ENCODE measurements around the gene GNA14. TPM values are rescaled to one million over a fixed set of nuclear protein-coding genes. Genes with fewer than 3 reads are reported as not detected.
A peak's percentile ranks its signal among the peaks of the same experiment; 100 is the strongest.

Gene GNA14
- polyA plus RNA-seq, 3 donors = 0.04 TPM; not detected in 2

DNA sequence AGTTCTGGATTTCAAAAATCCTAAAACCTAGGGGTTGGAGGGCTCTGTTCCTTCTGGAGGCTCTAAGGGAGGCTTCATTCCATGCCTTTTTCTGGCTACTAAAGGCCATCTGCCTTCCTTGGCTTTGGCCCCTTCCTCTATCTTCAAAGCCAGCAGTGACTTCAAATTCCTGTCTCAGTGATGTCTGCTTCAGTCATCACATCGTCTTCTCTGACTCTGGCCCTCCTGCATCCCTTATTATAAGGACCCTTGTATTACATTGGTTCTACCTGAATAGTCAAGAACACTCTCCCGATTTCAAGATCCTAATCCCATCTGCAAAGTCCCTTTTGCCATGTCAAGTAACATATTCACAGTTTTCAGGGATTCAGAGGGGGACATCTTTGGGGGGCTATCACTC is 60.3 kb downstream of the GNA14 start:
- Histone ChIP-seq H3K27ac (ENCODE audit: low read depth in 1 of 2, low read length in 2 of 2) (no peak overlapping the region), H3K9ac (ENCODE audit: insufficient read depth, low read length, poor library complexity, severe bottlenecking) (no peak overlapping the region), H3K79me2 (ENCODE audit: insufficient read depth, low read length) (no peaks in the 10 kb centered on the region), H3K4me2 (replicated peaks; ENCODE audit: extremely low read depth, low read length, poor library complexity, severe bottlenecking) (no peak overlapping the region), H3K4me3 (replicated peaks in 1 of 3; ENCODE audit: low read depth in 2 of 3, low read length in 3 of 3) (no peak overlapping the region), H3K4me1 (ENCODE audit: control insufficient read depth in 1 of 2, insufficient read depth in 2 of 2, low read length in 2 of 2) (no peaks in the 10 kb centered on the region), H2AFZ (ENCODE audit: insufficient read depth, low read depth, low read length, poor library complexity, severe bottlenecking) (no peak overlapping the region), H3K36me3 (replicated peaks in 1 of 2; ENCODE audit: control insufficient read depth in 1 of 2, insufficient read depth in 2 of 2, low read length in 2 of 2) (no peaks in the 10 kb centered on the region), H4K20me1 (ENCODE audit: insufficient read depth, low read length) (no peaks in the 10 kb centered on the region), H3K9me3 (replicated peaks in 1 of 2; ENCODE audit: control insufficient read depth in 1 of 2, insufficient read depth in 1 of 2, low read length in 2 of 2) (no peaks in the 10 kb centered on the region), H3K27me3 (ENCODE audit: control insufficient read depth in 2 of 2, insufficient read depth in 2 of 2, low read length in 2 of 2) (no peaks in the 10 kb centered on the region)
- Mint-ChIP-seq H3K27me3 (ENCODE audit: low read depth in 3 of 3) (peaks cover 2 to 3% (median 2%) of the 10 kb centered on the region in 3 donors), H3K4me1 (peaks cover 6% of the 10 kb centered on the region), H3K36me3 (no peaks in the 10 kb centered on the region), H3K9me3 (no peaks in the 10 kb centered on the region), H3K4me3 (no peak overlapping the region), H3K27ac (peak overlapping the region in 1 of 7 donors; percentile 20)
- 90% methylated on average over 2 of the region's 2 CpGs for WGBS (ENCODE audit: insufficient coverage)
- DNase-seq = no peak
- TF ChIP-seq, protein P1, sequence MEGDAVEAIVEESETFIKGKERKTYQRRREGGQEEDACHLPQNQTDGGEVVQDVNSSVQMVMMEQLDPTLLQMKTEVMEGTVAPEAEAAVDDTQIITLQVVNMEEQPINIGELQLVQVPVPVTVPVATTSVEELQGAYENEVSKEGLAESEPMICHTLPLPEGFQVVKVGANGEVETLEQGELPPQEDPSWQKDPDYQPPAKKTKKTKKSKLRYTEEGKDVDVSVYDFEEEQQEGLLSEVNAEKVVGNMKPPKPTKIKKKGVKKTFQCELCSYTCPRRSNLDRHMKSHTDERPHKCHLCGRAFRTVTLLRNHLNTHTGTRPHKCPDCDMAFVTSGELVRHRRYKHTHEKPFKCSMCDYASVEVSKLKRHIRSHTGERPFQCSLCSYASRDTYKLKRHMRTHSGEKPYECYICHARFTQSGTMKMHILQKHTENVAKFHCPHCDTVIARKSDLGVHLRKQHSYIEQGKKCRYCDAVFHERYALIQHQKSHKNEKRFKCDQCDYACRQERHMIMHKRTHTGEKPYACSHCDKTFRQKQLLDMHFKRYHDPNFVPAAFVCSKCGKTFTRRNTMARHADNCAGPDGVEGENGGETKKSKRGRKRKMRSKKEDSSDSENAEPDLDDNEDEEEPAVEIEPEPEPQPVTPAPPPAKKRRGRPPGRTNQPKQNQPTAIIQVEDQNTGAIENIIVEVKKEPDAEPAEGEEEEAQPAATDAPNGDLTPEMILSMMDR (IDR thresholded peaks at IDR 0.05) = no peak
- intact Hi-C loops (cut with micrococcal nuclease) = no loop called here

DNA sequence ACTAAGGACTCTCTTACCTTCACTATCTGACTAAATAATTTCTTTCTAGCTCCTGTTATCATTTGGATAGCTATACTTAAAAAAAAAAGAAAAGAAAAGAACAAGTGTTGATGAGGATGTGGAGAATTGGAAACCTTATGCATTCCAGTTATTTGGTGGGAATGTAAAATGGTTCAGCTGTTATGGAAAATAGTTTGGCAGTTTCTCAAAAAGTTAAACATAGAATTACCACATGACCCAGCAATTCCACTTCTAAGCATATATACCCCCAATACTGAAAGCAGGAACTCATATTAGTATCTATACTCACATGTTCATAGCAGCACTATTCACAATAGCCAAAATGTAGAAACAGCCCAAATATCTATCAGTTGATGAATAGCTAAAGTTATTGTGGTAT is 61.1 kb downstream of the GNA14 start:
- Histone ChIP-seq H3K79me2 (ENCODE audit: insufficient read depth, low read length) (no peaks in the 10 kb centered on the region), H3K27ac (ENCODE audit: low read depth in 1 of 2, low read length in 2 of 2) (no peak overlapping the region), H4K20me1 (ENCODE audit: insufficient read depth, low read length) (no peaks in the 10 kb centered on the region), H3K4me3 (replicated peaks in 1 of 3; ENCODE audit: low read depth in 2 of 3, low read length in 3 of 3) (no peak overlapping the region), H3K9ac (ENCODE audit: insufficient read depth, low read length, poor library complexity, severe bottlenecking) (no peak overlapping the region), H3K36me3 (replicated peaks in 1 of 2; ENCODE audit: control insufficient read depth in 1 of 2, insufficient read depth in 2 of 2, low read length in 2 of 2) (no peaks in the 10 kb centered on the region), H3K4me2 (replicated peaks; ENCODE audit: extremely low read depth, low read length, poor library complexity, severe bottlenecking) (no peak overlapping the region), H3K27me3 (ENCODE audit: control insufficient read depth in 2 of 2, insufficient read depth in 2 of 2, low read length in 2 of 2) (no peaks in the 10 kb centered on the region), H3K9me3 (replicated peaks in 1 of 2; ENCODE audit: control insufficient read depth in 1 of 2, insufficient read depth in 1 of 2, low read length in 2 of 2) (no peaks in the 10 kb centered on the region), H2AFZ (ENCODE audit: insufficient read depth, low read depth, low read length, poor library complexity, severe bottlenecking) (no peak overlapping the region), H3K4me1 (ENCODE audit: control insufficient read depth in 1 of 2, insufficient read depth in 2 of 2, low read length in 2 of 2) (no peaks in the 10 kb centered on the region)
- Mint-ChIP-seq H3K4me3 (no peak overlapping the region), H3K4me1 (peaks cover 6% of the 10 kb centered on the region), H3K27me3 (ENCODE audit: low read depth in 3 of 3) (peaks cover 2 to 3% (median 3%) of the 10 kb centered on the region in 3 donors), H3K27ac (peak overlapping the region in 1 of 7 donors; percentile 12), H3K9me3 (no peaks in the 10 kb centered on the region), H3K36me3 (no peaks in the 10 kb centered on the region)
- TF ChIP-seq, protein P1 (IDR thresholded peaks at IDR 0.05) = no peak
- DNase-seq = no peak
- intact Hi-C loops (cut with micrococcal nuclease) = no loop called here
